ENCODE data around the gene ADARB2.
"Not testable (repeated sequence)": the region's sequence is repeated elsewhere in the genome, so short reads cannot be mapped to it uniquely, and the experiment has no call there.

The ADARB2 gene

DNA sequence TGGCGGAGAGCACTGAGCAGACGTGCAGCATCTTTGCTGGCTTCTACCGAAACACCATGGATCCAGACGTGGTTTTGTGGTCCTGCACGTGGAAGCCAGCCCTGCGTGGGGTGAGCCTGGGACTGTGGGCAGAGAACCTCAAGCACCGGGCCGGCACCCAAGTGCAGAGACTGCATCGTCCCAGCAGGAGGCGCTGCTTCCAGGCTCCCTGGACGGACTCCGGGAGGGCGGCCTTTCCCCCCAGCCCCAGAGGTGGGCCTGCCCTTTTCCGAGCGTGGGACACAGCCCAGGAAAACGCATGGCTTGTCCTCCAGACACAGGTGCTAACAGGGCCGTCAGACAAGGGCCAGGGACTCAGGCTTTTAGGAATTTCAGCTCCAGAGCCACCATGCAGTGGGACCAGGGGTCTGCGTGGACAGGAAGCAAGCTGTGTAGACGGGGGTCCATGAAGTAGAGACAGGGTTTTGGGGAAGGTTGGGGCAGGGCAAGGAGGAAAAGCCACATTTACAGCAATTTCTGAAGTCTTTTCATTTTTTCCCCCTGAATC lies 377.2 kb downstream of the ADARB2 start:
- peak; percentile 33 for DNase-seq

DNA sequence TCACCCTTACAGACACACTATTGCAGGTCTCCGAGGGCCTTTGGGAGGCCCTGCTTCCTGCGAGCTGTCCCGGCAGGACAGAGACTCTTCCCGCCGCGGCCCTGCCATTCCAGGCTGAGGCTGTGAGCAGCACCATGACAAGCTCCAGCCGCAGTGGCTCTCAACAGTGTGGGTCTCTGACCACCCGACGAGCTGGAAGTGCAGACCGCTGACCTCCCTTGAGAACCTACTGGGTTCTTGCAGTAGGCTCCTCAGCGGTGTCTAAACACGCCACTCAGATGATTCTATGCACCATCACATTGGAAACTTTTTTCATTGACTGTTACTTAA lies 377.7 kb downstream of the ADARB2 start:
- no peak for DNase-seq

GRCh38 chr10:1358860-1359625 lies 378.3 kb downstream of the ADARB2 start:
- peak; percentile 50 for DNase-seq

DNA sequence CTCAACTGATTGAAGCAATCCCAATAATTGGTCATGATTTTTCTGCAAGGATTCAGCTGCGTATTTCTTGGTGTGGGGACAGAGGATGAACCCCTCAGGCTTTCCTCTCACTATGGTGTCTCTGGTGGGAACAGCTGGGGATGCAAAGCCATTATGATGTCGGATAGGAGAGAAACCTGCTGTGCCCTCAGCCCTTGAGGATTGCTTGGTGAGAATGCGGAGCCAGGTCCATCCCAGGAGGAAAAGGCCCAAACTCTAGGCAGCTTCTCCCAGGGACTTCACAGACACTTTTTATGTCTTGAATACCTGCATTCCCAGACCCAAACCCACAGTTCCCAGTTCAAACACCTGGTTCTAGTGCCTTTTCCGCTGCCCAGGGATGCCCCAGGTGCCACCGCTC lies 379.2 kb downstream of the ADARB2 start:
- DNase-seq: no peak

DNA sequence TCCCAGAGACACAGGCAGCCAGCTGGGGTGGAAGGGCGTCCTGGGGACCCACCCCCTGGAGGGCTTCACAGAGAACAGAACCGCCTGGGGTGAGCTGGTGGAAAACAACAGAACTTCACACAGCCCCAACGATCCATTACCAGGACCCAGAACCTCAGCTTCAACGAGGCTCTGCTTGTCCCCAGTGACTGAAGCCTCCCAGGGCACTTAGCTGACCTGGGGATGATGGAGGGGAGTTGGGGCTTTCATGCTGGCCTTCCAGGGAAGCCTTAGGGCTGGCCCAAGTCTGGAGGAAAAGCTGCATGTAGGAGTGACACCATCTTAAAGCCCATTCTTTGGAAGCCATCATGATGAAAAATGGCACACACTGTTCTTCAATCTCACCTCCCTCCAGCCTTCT lies 381.0 kb downstream of the ADARB2 start:
- no peak for DNase-seq

- DNase-seq: no peak
These were observed 382.3 kb downstream of the ADARB2 start for GRCh38 chr10:1354809-1355710.

DNA sequence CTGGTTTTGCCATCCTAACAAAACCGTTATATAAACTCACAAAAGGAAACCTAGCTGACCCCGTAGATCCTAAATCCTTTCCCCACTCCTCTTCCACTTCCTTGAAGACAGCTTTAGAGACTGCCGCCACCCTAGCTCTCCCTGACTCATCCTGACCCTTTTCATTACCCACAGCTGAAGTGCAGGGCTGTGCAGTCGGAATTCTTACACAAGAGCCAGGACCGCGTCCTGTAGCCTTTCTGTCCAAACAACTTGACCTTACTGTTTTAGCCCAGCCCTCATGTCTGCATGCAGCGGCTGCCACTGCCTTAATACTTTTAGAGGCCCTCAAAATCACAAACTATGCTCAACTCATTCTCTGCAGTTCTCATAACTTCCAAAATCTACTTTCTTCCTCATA lies 385.0 kb downstream of the ADARB2 start:
- DNase-seq: not testable (repeated sequence)

GRCh38 chr10:1348773-1349050 lies 388.6 kb downstream of the ADARB2 start:
- DNase-seq: no peak

- DNase-seq: no peak
These were observed 389.2 kb downstream of the ADARB2 start for GRCh38 chr10:1347962-1348772.

GRCh38 chr10:1347525-1347924 lies 389.8 kb downstream of the ADARB2 start:
- DNase-seq: no peak

- no peak for DNase-seq
These were observed 391.1 kb downstream of the ADARB2 start for GRCh38 chr10:1346201-1346600.

- DNase-seq: no peak
These were observed 392.0 kb downstream of the ADARB2 start for GRCh38 chr10:1345368-1345767.

DNA sequence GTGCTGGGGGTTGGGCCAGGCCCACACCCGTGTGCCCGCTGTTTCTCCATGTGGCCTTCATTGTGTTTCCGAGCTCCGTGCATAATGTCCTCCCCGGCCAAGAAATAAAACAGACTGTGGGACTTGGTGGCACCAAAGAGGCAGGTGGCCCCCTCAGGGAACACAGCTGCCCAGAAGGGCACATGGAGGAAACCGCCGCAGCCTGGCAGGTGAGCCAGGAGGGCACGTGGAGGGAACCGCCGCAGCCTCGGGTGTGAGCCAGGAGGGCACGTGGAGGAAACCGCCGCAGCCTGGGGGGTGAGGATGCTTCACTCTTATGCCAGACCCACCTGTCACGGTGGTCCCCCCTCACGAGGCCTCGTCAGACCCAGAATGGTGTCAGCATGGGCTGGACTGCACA lies 392.5 kb downstream of the ADARB2 start:
- DNase-seq: no peak

DNA sequence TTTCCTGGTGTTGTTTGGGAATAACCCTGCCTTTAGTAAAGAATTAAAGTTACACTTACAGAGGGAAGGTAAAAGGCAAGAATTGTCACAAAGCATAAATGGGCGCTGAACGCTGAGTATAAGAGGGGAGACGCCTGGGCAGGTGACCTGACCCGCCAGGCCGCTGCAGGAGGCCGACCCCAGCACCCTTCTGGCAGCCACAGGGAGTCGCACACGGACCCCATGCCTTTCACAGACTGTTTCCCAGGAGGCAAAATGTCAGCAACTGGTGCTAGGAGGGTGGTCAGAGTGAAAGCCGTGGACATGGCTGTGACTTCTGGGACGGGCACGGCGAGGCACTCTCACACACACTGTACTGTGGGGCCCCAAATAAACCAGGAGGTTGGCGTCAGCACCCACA lies 392.9 kb downstream of the ADARB2 start:
- no peak for DNase-seq

GRCh38 chr10:1343176-1343575 lies 394.1 kb downstream of the ADARB2 start:
- DNase-seq: no peak

DNA sequence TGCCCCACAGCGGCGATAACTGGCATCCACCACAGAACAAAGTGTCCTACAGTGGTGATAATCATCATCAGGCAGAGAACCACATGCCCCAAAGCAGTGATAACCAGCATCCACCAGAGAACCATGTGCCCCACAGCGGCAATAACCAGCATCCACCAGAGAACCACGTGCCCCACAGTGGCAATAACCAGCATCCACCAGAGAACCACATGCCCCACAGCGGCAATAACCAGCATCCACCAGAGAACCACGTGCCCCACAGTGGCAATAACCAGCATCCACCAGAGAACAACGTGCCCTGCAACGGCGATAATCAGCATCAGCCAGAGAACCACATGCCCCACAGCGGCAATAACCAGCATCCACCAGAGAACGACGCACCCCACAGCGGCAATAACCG lies 396.3 kb downstream of the ADARB2 start:
- not testable (repeated sequence) for DNase-seq

DNA sequence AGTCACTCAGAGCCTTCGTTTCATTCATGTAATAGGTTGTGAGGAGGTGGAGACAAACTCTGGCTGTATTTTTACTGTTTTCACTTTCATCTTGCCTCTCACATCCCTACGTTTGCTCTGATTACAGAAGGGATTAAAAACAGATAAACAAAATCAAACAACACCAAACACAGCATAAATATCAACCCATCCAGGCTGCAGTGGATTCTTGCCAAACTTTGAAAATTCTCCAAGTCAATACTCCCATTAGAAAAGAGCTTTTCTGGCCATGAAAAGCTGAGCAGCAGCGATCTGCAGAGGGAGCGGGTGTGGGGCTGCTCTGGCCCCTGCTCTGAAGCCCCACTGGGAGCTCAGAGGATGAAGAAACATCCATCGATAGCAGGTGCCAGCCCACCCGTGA lies 397.9 kb downstream of the ADARB2 start:
- DNase-seq: no peak

DNA sequence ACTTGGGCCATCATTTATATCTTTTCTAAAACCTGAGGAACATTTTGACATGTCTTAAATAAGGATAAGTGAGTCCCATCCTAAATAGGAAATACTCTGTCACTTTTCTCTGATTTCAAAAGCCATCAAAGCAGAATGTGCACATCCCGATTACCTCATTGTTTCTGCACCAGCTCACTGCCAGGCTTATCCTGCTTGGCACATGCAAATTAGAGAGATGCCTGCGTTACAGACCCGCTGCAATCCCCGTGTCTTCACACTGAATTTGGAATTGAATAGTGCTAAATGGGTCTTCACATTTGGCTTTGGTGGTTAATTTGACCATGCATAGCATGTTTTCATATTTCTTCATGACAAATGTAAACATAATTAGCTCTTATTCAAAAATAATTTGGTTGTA lies 401.7 kb downstream of the ADARB2 start:
- DNase-seq: no peak

DNA sequence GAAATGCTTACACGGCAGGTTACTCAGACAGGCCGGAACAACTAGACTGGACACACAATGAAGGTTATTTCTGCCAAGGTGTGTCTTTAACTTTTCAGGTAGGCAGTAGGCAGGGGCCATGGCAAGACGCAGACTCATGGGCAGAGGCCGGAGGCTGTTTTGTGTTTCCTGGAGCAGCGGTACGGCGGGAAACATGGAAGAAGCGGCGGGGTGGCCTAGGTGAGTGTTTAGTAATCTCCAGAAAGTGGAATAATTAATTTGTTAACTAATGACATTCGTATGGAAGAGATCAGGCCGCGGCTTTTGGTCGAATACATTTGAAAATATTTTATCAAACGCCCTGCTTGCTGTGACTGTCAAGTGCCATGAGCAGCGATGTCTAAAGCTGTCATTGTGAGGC lies 403.3 kb downstream of the ADARB2 start:
- no peak for DNase-seq

DNA sequence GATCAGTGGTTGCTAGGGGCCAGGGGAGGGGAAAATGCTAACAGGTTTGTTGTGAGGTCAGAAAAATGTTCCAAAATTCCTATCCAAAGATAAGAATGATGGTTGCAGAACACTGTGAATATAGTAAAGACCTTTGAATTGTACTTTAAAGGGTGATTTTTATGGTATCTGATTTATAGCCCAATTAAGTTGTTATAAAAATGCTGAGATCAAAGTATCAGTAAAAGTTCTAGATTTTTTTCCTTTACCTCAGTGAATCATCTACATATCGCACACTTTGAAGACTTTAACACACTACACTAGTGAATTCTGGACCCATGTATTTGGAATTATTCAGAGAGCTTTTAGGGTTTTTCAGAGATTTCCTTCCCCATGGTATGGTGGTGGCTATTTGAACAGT lies 405.8 kb downstream of the ADARB2 start:
- DNase-seq: no peak

DNA sequence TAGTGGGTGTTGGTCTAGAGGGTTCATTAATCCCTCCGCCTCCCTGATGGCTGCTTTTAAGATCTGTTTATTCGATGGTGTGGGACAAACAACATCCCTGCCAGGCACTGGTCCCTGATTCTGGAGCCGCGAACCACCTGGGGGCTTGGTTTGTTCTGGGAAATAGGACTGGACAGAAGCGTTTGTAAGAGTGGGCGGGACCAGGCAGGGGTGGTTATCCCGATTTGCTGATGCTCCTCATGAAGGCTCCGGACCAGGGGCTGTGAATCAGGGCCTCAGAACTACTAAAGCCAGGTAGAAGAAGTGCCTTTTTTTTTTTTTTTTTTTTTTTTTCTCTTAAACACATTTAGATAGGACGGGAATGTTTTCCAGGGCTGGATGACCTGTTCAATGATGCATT lies 407.7 kb downstream of the ADARB2 start:
- DNase-seq: no peak

- no peak for DNase-seq
These were observed 408.2 kb downstream of the ADARB2 start for GRCh38 chr10:1328981-1329614.

Data from activated CD4-positive, alpha-beta T cell treated with anti-CD3 and anti-CD28 coated beads for 48 hours (primary cell).